HG03432 (cell line): Measurements from ENCODE around the gene DOCK10.

ENCODE experiments used
- ATAC-seq: cut with Tn5 transposase; IDR thresholded peaks from one replicate; pipeline ENCODE4 v1.9.1; 2021; ENCODE audit warnings: mild to moderate bottlenecking, moderate library complexity; ENCODE audit not compliant: unreplicated experiment

The DOCK10 gene

DNA sequence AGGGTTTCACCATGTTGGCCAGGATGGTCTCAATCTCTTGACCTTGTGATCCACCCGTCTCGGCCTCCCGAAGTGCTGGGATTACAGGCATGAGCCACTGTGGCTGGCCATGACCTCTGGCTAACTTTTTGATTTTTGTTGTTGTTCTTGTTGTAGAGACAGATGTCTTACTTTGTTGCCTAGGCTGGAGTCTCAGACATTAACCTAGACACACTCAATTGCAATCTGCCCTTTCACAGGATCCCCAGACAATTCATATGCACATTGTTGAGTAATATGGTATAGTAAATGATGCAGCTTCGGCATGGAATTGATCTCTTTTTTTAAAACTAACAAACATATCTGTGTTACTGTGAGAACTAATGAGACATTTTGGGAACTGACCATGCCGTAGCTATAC lies 195.6 kb downstream of the DOCK10 start:
- no peak for ATAC-seq

DNA sequence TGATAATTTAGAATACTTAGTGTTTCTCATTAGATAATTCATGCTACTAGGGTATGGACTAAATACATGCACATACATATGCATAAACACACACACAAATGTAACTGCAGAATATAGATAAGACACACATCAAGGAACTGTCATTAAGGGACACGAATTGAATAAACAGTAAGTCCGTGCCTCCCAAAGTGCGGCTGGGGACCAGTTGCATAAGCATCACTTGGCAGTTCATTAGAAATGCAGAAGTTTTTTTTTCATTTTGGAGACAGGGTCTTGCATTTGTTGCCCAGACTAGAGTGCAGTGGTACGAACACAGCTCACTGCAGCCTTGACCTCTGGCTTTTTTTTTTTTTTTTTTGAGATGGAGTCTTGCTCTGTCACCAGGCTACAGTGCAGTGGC lies 196.1 kb downstream of the DOCK10 start:
- no peak for ATAC-seq

DNA sequence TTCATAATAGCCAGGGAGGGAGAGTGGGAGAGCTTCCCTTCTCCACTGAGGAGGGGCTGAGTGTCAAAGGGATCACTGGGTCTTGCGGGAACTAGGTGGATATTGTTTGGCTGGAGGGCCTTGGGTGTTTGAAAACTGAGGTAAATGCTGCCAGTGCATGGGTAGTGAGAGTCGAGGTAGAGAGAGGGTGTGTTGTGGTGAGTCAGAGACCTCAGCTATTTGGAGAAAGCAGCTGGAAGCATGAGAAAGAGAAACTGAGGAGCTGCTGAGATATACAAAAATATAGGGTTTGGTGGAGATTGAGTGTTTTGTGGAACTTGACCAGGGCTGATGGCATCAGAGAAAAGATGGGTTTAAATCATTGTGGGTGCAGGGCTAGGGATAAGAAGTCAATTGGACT lies 199.1 kb downstream of the DOCK10 start:
- ATAC-seq, result no peak

DNA sequence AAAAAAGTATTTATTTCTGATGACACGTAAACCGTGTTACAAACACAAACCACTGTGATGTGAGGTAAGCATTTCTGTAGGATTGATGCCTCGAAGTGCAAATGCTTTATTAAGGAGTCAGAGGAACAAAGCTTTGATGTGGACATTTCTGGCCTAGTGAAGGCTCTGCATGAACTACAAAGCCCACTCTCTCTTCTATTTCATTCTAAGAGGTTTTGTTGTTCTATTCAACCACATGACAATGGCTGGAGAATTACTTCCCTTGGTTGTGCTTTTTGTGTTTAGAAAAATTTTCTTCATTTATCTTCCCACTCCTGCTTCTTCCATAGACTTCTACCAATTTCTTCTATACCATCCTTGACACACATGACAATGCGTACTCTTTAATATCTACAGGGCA lies 200.4 kb downstream of the DOCK10 start:
- no peak for ATAC-seq

DNA sequence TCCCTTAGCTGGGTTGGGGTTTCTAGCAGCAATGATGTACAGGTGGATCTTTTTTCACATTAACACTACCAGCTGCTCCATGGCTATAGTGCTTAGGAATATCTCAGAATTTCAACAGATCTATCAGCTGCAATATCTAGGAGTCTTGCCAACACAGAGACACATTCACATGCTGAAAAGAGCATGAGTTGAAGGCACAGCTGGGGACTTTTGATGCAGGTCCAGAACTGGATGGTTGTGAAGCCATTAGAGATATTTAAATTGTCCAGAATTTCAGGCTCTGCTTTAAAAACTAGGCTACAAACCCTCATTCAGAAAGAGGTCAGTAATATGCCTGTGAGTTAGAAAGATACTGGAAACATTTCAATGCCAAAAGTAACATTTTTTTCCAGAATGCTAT lies 203.9 kb downstream of the DOCK10 start:
- ATAC-seq, result no peak

DNA sequence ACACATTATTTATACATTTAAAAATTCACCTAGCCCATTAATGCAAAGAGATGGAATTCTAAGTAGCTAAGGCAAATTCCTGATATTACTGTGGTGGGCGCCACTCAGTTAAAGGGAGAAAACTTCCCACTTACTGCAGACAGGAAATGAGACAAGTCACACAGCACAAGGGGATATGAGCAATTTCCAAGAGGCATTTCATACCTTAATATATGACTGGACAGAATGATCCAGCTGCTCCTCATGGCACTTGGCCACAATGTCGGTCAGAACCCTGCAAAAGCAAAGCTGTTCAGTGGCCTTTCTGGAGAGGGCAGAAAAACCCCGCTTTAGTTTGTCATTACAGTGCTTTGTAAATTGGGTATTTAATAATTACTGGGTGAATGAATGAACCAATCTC lies 204.7 kb downstream of the DOCK10 start:
- no peak for ATAC-seq

DNA sequence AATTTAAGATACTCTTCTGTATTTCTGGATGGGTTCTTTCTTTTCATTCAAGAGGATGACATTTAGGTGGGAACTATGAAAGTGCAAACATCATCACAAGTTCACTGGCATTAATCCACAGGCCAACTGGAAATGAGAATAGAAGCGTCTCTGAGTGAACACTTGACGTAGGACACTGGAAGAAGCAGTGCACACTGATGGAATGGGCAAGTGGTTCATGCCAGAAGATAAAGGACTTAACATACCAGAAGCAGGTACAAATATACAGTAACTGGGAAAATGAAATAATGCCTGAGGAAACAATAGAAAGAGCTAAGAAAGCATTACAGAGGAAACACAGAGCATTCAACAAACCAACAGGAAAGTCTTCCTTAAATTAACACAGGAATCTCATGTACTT lies 205.2 kb downstream of the DOCK10 start:
- ATAC-seq, result no peak

DNA sequence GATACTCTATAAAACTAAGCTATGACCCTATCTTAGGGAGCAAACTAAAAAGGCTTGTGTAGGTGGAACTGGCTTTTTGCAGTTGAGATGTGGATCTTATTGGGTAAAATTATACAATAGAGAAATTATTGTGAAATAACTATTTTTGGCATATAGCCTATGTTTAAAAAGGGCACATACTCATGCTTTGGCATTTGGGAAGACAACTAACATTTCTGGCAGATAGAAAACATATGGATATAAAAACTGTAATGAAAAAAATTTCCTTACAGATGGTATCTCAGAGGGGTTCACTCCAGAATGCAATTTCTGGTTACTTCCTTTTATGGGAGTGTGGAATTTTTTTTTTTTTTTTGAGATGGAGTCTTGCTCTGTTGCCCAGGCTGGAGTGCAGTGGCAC lies 206.0 kb downstream of the DOCK10 start:
- ATAC-seq, result no peak

DNA sequence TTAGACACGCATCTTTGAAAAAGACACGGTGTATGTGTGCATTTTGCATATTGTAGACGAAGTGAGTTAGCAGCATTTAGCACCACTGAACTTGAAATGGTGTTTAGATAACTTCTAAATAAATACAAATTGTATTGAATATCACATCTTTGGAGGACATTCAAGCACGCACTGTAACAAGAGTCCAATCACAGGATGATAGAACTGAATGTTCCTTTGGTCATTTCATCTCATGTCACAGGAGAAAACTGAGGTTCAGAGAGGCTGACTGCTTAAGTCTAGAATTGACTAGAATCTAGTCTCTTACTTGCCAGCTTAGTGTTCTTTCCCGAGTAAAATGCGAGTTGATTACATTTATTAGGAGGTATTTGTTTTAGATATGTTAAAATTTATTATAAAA lies 206.9 kb downstream of the DOCK10 start:
- no peak for ATAC-seq

DNA sequence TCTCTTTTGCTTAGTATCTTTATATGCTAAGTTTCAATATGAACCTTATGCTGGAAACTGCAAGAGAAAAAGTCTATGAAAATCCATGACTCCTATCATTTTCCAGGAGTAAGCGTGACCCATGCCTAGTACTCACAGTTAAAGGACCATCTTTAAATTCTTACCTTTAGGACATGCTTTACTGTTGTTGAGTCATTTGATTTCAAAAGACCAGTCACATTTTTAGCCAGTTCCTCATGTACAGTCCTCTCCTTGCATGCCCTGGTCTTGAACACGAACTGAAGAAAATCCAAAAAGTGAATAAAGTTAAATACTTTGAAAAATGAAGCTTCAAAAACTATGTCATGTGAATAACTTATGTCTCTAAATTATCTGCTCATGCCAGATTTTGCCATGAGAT lies 208.3 kb downstream of the DOCK10 start:
- ATAC-seq, result no peak

DNA sequence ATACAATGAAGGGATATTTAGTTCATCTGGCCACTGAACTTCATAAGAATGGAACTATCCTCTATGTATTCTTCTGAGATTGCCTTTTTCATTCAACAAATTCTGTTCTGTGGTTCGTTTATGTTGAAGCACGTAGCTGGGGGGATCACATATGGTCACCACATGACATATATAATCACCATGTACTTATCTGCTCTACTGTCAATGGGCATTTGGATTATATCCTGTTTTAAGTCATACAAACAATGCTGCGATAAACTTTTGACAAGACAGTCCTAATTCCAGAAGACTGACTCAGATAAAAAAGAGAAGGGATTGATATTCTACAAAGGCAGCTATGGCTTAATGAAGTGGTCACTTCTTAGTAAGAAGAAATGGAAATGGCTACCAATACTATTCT lies 210.1 kb downstream of the DOCK10 start:
- ATAC-seq, result no peak

DNA sequence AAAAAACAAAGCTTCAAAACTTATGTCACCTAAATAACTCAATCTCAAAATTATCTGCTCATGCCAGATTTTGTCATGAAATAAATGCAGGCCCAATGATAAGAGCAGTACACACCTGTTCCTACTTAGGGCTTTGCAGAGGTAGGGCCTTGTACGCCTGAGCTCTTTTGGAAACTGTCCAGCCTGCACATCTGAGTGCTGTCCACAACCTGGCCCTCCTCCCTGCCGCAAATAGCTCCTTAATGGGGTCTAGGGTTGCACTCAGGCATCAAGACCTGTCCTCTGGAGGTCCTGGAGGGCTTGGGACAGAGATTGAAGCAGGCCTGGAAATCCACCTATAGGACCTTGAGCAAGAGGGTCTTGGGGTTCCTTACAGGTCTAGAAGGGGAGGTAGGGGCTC lies 210.7 kb downstream of the DOCK10 start:
- no peak for ATAC-seq

DNA sequence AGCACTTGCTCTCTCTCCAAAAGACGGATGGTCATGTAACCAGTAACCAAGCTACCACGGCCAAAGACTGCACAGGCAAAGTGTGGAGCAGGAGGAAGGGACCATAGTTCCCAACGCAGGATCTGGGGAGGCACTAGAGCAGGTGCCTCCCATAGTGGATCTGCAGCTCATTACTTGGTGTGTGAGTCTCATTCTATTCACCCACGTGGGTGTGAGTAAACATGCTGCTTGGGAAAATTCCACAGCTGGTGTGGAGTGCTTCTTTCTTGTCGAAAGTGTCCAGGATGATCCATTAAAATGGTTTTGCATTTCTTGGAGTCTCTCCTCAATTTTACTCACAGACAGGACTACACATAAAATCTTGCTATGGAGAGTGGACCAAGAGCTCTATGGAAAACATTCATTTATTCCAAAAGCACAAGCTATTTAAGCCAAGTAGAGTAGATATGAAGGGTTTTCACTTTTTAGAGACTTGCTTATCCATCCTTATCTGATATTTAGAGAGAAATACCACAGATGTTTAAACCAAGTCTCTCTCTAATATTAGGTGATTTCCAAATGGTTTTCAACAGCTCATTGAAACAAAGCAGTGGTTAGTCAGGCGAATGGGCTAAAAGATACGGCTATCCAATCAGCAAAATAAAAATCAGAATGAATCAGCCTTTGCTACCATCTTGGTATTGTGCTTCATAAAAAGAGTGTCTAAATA lies 221.8 kb downstream of the DOCK10 start:
- no peak for ATAC-seq

DNA sequence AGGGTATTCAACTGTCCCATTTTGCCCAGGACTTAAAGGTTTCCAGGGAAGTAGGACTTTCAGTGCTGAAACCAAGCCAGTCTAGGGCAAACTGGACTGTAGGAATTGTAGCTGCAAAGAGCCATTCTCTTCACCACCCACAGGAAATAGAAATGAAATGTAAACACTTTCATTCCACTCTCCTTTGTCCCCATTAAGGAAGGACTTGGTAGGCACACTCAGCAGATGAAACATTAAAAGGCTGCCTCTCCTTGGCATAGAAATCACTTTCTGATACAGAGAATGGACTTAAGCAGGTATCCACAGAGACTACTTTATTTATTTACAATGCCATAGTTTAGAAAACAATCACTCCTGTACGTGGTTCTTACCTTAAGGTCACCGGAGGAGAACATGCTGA lies 223.2 kb downstream of the DOCK10 start:
- no peak for ATAC-seq

DNA sequence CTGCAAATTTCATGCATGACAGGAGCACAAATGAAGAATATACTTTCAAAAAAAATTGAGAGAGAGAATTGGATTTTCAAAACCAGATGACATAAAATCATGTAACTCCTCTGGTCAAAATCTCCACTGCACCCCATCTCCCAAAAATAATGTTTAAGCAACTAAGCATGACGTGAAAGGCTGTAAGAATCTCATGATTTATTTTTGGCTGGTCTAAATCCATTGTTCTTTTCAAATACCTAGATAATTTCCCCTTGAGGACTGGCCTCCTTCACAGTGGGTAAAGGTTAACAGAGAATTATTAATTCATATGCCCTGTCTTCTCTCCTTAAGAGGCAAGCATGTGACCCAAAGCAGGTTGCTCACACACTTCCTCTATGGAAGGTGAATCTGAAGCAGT lies 224.6 kb downstream of the DOCK10 start:
- no peak for ATAC-seq

DNA sequence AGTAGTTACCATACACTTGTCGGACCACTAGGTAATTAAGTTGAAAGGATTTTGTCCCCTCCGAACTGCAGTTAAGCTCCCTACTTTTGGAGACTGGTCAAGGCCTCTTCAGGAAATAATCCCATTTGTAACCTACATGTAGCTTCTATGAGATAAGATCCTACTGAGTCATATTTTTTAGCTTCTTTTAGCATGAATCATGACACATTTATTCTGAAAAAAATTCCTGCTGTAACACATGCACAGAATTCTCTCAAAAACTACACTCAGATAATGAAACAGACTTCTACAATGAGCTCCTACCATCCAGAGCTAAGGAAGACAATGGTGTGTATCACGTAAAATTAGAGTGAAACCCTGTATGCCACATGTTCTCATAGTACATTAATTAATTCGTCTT lies 225.5 kb downstream of the DOCK10 start:
- no peak for ATAC-seq

DNA sequence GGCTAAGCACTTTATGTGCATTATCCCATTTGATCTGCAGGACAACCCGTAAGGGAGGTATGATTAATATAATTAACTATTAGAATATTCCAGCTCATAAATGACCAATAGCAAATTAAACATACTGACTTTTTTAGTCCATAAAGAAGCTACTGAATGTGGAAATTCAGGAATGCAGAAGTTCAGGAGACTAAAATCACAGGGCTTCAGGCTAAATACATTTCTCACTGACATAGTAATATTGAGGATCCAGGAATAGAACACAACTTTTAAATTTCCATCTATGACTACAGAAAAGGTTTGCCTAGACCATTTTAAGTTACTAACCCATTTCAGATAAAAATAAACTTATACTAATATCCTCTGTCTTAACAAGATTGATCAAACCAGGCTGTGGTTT lies 228.7 kb downstream of the DOCK10 start:
- no peak for ATAC-seq

DNA sequence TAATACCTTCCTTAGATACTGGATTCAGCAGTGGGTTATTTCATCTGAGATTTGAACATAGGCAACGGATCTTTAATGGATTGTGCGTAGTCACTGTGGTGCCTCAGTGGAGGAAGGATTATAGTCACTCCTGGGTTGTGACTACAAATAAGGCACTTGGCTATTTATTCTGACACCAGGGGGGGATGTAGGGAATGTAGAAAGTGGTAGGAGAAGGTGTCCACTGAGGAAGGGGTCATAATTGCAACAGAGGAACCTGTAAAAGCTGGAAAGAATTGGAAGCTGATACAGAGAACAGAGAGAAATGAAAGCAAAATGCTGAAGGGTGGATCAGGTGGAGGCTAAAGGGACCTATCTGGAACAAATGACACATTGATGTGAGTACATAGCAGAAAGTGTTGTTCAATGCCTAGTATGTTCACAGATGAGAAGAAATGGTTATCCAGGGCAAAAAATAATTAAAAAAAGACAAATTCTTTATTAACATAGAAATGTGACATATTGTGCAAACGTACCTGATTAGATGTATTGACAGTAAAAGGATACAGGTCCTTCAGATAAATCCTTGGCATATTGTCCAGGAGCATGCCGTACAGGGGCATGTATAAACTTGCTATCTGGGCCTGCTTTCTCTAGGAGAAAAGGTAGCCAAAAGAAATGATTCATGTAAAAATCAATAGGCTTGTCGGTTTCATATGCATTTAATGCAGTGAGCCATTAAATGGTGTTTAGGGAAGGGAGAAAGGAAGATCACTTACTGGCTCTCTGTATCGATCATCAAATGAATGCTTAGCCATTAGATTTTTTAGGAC lies 234.9 kb downstream of the DOCK10 start:
- ATAC-seq, result no peak

DNA sequence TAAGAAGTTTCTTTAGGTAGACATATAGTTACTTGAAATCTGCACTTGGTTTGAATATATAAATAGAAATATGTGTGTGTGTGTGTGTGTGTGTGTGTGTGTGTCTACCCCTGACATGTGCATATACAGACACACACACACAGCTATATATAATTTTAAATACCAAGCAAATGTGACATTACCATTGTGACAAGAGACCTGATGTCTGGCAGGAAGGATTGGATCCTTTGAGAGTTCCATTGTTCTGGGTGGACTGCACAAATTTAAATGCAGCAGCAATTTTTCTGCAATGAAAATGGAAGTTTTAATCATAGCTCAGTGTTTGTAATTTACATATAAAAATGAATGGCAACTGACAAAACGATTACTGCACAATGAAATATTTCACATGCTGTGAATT lies 238.3 kb downstream of the DOCK10 start:
- ATAC-seq, result no peak

DNA sequence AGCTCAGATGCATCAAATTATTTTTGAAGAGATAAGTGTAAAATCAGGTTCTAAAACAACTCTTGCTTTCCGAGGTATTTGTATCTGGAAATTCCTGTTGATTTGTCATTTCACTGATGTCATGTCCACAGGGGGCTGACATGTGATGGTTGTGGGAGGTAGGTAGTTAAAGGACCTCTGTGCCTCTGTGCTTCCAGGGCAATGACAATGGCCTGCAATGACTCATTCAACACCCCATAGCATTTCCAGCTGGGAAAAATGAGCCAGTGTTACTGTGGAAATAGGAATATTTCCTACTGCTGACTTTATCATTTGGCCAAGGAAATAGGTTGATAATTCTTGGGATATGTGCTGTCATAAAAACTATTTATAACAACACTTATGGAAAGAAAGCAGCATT lies 239.9 kb downstream of the DOCK10 start:
- ATAC-seq, result no peak

DNA sequence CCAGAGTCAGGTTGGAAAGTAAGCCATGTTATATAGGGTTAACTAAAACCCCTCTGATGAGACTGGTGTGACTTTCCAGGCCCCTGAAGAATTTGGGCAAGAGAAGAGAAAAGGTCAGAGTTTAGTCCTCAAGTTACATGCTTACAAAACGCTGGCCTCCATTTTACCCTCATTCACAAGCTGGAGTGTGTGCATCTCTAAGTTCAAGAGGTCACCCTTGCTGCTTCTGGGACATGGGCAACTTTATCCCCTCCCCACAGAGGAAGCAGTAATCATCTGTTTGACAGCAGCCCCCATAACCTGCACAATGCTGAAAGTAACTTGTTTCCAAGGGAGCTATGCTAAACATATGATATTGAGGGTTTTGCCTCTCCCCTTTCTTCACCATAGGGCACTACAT lies 240.9 kb downstream of the DOCK10 start:
- no peak for ATAC-seq

DNA sequence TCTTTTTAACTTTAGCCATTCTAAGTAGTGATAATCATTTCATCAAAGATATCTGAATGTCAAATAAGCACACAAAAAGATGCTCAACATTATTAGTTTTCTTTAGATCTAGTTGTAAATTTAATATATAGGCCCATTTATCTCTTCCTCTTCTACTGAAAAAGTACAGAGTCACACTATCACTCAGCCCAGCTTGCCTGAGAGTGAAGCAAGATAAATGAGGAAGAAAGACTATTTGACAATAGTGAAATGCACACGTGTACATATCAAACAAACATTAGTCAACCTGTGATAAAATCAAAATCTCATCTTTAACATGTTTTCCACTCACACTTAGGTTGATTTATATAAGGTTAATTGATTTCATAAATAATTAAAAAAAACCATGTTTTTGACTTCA lies 242.6 kb downstream of the DOCK10 start:
- no peak for ATAC-seq

DNA sequence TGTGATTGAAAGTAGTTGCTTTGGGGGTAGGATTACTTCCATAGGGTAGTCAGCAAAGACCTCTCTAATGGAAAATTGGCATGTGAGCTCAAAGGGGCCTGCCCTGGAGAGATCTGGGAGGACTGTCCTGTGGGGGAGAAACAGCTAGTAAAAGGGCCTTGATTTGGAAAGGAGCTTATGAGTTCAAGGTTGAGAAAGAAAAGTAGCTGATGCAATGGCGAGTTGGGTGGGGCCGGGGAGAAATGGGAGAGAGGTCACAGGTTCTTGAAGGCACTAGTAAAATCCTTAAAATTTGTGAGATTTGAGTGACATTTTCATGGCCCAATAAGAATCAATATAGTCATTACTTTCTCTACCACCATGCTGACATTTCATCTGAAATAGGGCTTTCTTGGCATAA lies 244.1 kb downstream of the DOCK10 start:
- ATAC-seq, result no peak
